Ishikawa (cell line): ENCODE data around the gene AVPR1B.

ENCODE experiments used
- CEBPB ChIP-seq: IDR thresholded peaks from 2 replicates; pipeline ENCODE4 v1.6.1; 2012
- CREB1 ChIP-seq: IDR thresholded peaks from 2 replicates; pipeline ENCODE4 v1.6.1; 2012; ENCODE audit warnings: low read depth
- EGR1 ChIP-seq: IDR thresholded peaks from 2 replicates; pipeline ENCODE4 v1.6.1; 2012
- EP300 ChIP-seq: IDR thresholded peaks from 2 replicates; pipeline ENCODE4 v1.6.1; 2012; ENCODE audit warnings: borderline replicate concordance
- FOXM1 ChIP-seq: IDR thresholded peaks from 2 replicates; pipeline ENCODE4 v1.6.1; 2012; ENCODE audit warnings: low read depth, borderline replicate concordance
- MAX ChIP-seq: IDR thresholded peaks from 2 replicates; pipeline ENCODE4 v1.6.1; 2012
- NFIC ChIP-seq: IDR thresholded peaks from 2 replicates; pipeline ENCODE4 v1.6.1; 2012
- RAD21 ChIP-seq: IDR thresholded peaks from 2 replicates; pipeline ENCODE4 v1.6.1; 2012; ENCODE audit warnings: low read depth
- TAF1 ChIP-seq: IDR thresholded peaks from 2 replicates; pipeline ENCODE4 v1.6.1; 2012; ENCODE audit warnings: low read depth, mild to moderate bottlenecking
- TCF12 ChIP-seq: IDR thresholded peaks from 2 replicates; pipeline ENCODE4 v1.6.1; 2012; ENCODE audit warnings: low read depth
- TEAD4 ChIP-seq: IDR thresholded peaks from 2 replicates; pipeline ENCODE4 v1.6.1; 2012
- USF1 ChIP-seq: IDR thresholded peaks from 2 replicates; pipeline ENCODE4 v1.6.1; 2012
- YY1 ChIP-seq: IDR thresholded peaks from 2 replicates; pipeline ENCODE4 v1.6.1; 2012; ENCODE audit warnings: low read depth
- ZBTB7A ChIP-seq: IDR thresholded peaks from 2 replicates; pipeline ENCODE4 v1.6.1; 2012; ENCODE audit warnings: low read depth
- TF ChIP-seq, protein P1 (sequence below): IDR thresholded peaks from 2 replicates; pipeline ENCODE4 v1.6.1; 2012; ENCODE audit warnings: low read depth, mild to moderate bottlenecking

The AVPR1B gene

DNA sequence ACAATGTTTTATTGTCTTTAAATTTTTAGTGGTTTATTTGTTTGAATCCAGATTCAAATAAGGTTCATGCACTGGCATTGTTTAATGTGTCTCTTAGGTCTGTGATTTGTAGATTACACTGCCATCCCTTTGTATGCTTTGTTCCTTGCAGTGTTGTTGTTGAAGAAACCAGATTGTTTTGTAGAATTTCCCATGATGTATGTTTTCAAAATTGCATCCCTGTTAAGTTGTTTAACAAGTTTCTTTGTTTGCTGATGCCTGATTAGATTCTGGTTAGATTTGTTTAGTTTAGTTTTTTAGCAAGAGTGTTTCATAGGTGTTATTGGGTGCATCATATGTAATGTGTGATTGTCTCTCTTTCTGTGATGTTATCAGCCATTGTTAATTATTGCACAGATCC lies 5.5 kb upstream of the AVPR1B start:
- no peak for TF ChIP-seq USF1
- no peak for TF ChIP-seq CREB1
- no peak for TF ChIP-seq ZBTB7A
- TF ChIP-seq, protein P1, sequence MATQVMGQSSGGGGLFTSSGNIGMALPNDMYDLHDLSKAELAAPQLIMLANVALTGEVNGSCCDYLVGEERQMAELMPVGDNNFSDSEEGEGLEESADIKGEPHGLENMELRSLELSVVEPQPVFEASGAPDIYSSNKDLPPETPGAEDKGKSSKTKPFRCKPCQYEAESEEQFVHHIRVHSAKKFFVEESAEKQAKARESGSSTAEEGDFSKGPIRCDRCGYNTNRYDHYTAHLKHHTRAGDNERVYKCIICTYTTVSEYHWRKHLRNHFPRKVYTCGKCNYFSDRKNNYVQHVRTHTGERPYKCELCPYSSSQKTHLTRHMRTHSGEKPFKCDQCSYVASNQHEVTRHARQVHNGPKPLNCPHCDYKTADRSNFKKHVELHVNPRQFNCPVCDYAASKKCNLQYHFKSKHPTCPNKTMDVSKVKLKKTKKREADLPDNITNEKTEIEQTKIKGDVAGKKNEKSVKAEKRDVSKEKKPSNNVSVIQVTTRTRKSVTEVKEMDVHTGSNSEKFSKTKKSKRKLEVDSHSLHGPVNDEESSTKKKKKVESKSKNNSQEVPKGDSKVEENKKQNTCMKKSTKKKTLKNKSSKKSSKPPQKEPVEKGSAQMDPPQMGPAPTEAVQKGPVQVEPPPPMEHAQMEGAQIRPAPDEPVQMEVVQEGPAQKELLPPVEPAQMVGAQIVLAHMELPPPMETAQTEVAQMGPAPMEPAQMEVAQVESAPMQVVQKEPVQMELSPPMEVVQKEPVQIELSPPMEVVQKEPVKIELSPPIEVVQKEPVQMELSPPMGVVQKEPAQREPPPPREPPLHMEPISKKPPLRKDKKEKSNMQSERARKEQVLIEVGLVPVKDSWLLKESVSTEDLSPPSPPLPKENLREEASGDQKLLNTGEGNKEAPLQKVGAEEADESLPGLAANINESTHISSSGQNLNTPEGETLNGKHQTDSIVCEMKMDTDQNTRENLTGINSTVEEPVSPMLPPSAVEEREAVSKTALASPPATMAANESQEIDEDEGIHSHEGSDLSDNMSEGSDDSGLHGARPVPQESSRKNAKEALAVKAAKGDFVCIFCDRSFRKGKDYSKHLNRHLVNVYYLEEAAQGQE, result no peak
- no peak for TF ChIP-seq YY1
- TF ChIP-seq RAD21, result no peak
- TF ChIP-seq TCF12, result no peak
- TF ChIP-seq EP300, result no peak
- no peak for TF ChIP-seq CEBPB
- TF ChIP-seq FOXM1, result no peak
- TF ChIP-seq EGR1, result no peak
- no peak for TF ChIP-seq TEAD4
- TF ChIP-seq TAF1, result no peak
- no peak for TF ChIP-seq NFIC
- no peak for TF ChIP-seq MAX

GRCh38 chr1:206121269-206121668 lies 4.1 kb upstream of the AVPR1B start:
- TF ChIP-seq TAF1 (no peak), USF1 (no peak), TCF12 (no peak), CREB1 (no peak), MAX (no peak), TEAD4 (no peak)

DNA sequence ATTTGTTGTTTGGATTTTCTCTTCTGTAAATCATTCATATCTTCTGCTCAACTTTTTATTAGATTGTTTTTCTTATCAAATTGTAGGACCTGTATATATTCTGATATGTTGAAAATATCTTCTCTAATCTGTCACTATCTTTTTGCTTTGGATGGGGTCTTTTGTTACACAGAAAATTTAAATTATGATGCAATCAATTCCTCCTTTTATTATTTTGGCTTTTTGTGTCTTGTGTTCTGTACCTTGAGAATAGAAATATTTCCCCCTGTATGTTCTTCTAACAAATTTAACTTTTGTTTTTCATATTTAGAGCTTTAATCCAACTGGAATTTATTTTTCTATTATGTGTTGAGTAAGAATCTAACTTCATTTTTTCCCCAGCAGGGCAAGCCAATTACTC lies 3.2 kb upstream of the AVPR1B start:
- TF ChIP-seq TEAD4 (no peak), EP300 (no peak), FOXM1 (no peak), USF1 (no peak), TAF1 (no peak), RAD21 (no peak), NFIC (no peak), CREB1 (no peak), CEBPB (no peak)
- TF ChIP-seq, protein P1, result no peak

DNA sequence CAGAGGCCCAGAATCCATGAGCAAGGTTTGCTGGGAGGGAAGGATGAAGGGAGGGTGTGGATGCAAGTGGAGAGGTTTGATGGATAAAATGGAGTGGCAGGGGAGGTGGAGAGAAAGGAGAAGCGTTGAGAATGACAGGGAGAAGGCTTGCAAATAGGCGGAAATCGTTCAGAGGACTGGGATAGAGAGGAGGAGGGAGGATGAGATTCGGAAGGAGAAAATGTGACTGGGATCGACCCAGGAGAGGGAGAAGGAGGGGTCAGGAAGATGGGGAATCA lies 376 bp downstream of the AVPR1B start:
- TF ChIP-seq FOXM1 (no peak), TAF1 (no peak), NFIC (no peak), USF1 (no peak), ZBTB7A (no peak), EGR1 (no peak), RAD21 (no peak), TEAD4 (no peak), TCF12 (no peak)
- TF ChIP-seq, protein P1, result no peak
